GM12878 (cell line): Measurements from ENCODE around the gene PROSER2. TPM values are rescaled to one million over a fixed set of nuclear protein-coding genes. Genes with fewer than 3 reads are reported as not detected.

Experiments used
- ATAC-seq: fragments of 200-7000 bp; cut with Tn5 transposase; 3 replicates; pipeline ENCODE4 v1.9.1; 2020; ENCODE audit warnings: mild to moderate bottlenecking, moderate library complexity
- BruUV-seq: library from RNA; stranded (reverse); fragments of 400-500 nt; replicated peaks from 2 replicates; lab custom pipeline; 2021; lab: Mats Ljungman, UMichigan
- CTCF ChIA-PET: fragments of 300-600 bp; sonication (Branson Sonifier 250); formaldehyde crosslinking; extraction: SDS; loops from one replicate; lab custom pipeline; 2021; ENCODE audit warnings: inconsistent platforms; lab: Yijun Ruan, JAX
- POLR2A ChIA-PET: fragments of 350-600 bp; formaldehyde crosslinking; extraction: SDS; loops from one replicate; lab custom pipeline; 2021; ENCODE audit warnings: inconsistent platforms; lab: Charles Lee
- RAD21 ChIA-PET: fragments of 300-600 bp; sonication (Branson Sonifier 250); formaldehyde crosslinking; loops from one replicate; lab custom pipeline; 2023; ENCODE audit warnings: antibody characterized with exemption; ENCODE audit not compliant: unreplicated experiment; lab: Charles Lee
- SMC1A ChIA-PET: fragments of 300-600 bp; sonication (Branson Sonifier 250); formaldehyde crosslinking; loops from one replicate; lab custom pipeline; 2023; ENCODE audit not compliant: unreplicated experiment, uncharacterized antibody; lab: Charles Lee
- DNase-seq: peaks from one replicate; pipeline ENCODE4 v3.0.0-alpha.2; 2011; ENCODE audit warnings: low read depth, low spot score
- FAIRE-seq: peaks from 3 replicates; lab custom pipeline; 2011; peaks lifted over from hg19 to GRCh38; lab: Jason Lieb, UNC
- H2AFZ ChIP-seq: 2 replicates; pipeline ENCODE4 v1.6.0; 2011; ENCODE audit warnings: low read depth, low read length, control low read depth; ENCODE audit not compliant: control insufficient read depth
- H3K27ac ChIP-seq: 2 replicates; pipeline ENCODE4 v1.5.1; 2011; ENCODE audit warnings: control low read depth; ENCODE audit not compliant: control insufficient read depth, insufficient read depth
- H3K27me3 ChIP-seq, 2 experiments: replicated peaks in 1 of 2; 2 replicates each; pipeline versions ENCODE4 v1.6.0 to v1.6.1; 2011; ENCODE audit warnings: low read length in 1 of 2; ENCODE audit not compliant: control insufficient read depth in 2 of 2, insufficient read depth in 2 of 2
- H3K36me3 ChIP-seq, 2 experiments: 2 replicates each; pipeline ENCODE4 v1.5.1; 2011; ENCODE audit warnings: low read length in 1 of 2; ENCODE audit not compliant: control insufficient read depth in 2 of 2, insufficient read depth in 2 of 2
- H3K4me1 ChIP-seq: 2 replicates; pipeline ENCODE4 v1.6.1; 2011; ENCODE audit warnings: mild to moderate bottlenecking, low read length, moderate library complexity, mixed read lengths; ENCODE audit not compliant: control insufficient read depth, insufficient read depth
- H3K4me2 ChIP-seq: 2 replicates; pipeline ENCODE4 v1.6.0; 2011; ENCODE audit warnings: control low read depth; ENCODE audit not compliant: control insufficient read depth, insufficient read depth
- H3K4me3 ChIP-seq: fragments of 200-600 bp; sonication (generic); 2 replicates; pipeline ENCODE4 v1.5.1; 2016
- H3K79me2 ChIP-seq: 2 replicates; pipeline ENCODE4 v1.6.0; 2011; ENCODE audit warnings: low read length; ENCODE audit not compliant: control insufficient read depth, insufficient read depth
- H3K9ac ChIP-seq: 2 replicates; pipeline ENCODE4 v1.8.0; 2011; ENCODE audit warnings: low read length, control low read depth, mixed read lengths; ENCODE audit not compliant: control insufficient read depth, insufficient read depth
- H3K9me3 ChIP-seq: replicated peaks from 3 replicates; pipeline ENCODE4 v1.5.1; 2011; ENCODE audit warnings: mild to moderate bottlenecking, low read length; ENCODE audit not compliant: control insufficient read depth, insufficient read depth
- H4K20me1 ChIP-seq: 2 replicates; pipeline ENCODE4 v1.6.0; 2011; ENCODE audit not compliant: control insufficient read depth, insufficient read depth
- CBX5 ChIP-seq: sonication (generic); IDR thresholded peaks from 2 replicates; pipeline ENCODE4 v1.6.1; 2016; ENCODE audit warnings: low read depth, moderate library complexity, mild to moderate bottlenecking, inconsistent platforms
- CHD2 ChIP-seq: IDR thresholded peaks from 2 replicates; pipeline ENCODE4 v1.6.1; 2011; ENCODE audit warnings: low read depth, low read length, improper control_type of control experiment, borderline replicate concordance
- ESRRA ChIP-seq: IDR thresholded peaks from 2 replicates; pipeline ENCODE4 v1.6.1; 2012; ENCODE audit warnings: mild to moderate bottlenecking, low read length, improper control_type of control experiment
- FOXM1 ChIP-seq: IDR thresholded peaks from 2 replicates; pipeline ENCODE4 v1.6.1; 2012; ENCODE audit warnings: low read depth, mild to moderate bottlenecking, inconsistent platforms, low read length, moderate library complexity
- GABPA ChIP-seq: IDR thresholded peaks from 2 replicates; pipeline ENCODE4 v1.6.1; 2014; ENCODE audit warnings: antibody characterized with exemption, low read depth, mild to moderate bottlenecking, inconsistent platforms
- KAT2A ChIP-seq: conservative IDR thresholded peaks from 2 replicates; pipeline ENCODE4 v1.6.1; 2011; ENCODE audit warnings: low read depth, low read length; ENCODE audit not compliant: control insufficient read depth
- KLF5 ChIP-seq: fragments of 450-650 bp; IDR thresholded peaks from 2 replicates; pipeline ENCODE4 v1.6.1; 2014; ENCODE audit warnings: mild to moderate bottlenecking; ENCODE audit not compliant: partially characterized antibody
- LARP7 ChIP-seq: fragments of 450-650 bp; IDR thresholded peaks from 2 replicates; pipeline ENCODE4 v1.6.1; 2017; ENCODE audit warnings: mild to moderate bottlenecking
- SIN3A ChIP-seq: IDR thresholded peaks from 2 replicates; pipeline ENCODE4 v1.6.1; 2012; ENCODE audit warnings: low read depth, low read length, improper control_type of control experiment
- SMARCA5 ChIP-seq: fragments of 450-650 bp; IDR thresholded peaks from 2 replicates; pipeline ENCODE4 v1.6.1; 2017; ENCODE audit warnings: mild to moderate bottlenecking
- YY1 ChIP-seq: IDR thresholded peaks from 2 replicates; pipeline ENCODE4 v1.6.1; 2011; ENCODE audit warnings: low read depth, mild to moderate bottlenecking, low read length
- WGBS: methylation state at CpG from one replicate; pipeline ENCODE4 v1.1.6; 2016; ENCODE audit warnings: low lambda C conversion rate; ENCODE audit not compliant: insufficient replicate concordance, insufficient coverage; ENCODE audit errors: missing lambda C conversion rate; 5-methylcytosine and 5-hydroxymethylcytosine counted together
- in situ Hi-C: fragments of 300-500 bp; cut with MboI; formaldehyde crosslinking; loops from 9 replicates; pipeline ENCODE4 v1.14.3; 2018; ENCODE audit warnings: mixed read lengths
- intact Hi-C: fragments of 100-400 bp; cut with micrococcal nuclease; formaldehyde crosslinking; loops from one replicate; pipeline ENCODE4 v1.14.2; 2022; ENCODE audit not compliant: unreplicated experiment
- polyA plus RNA-seq, 11 experiments: library from polyadenylated mRNA; depleted of rRNA in 4 of 11; unstranded in 6 of 11; stranded (reverse) in 5 of 11; fragments of >200 nt; fragmentation: Nextera tagmentation in 4 of 11; fragmentation: Illumina TruSeq in 1 of 11; extraction: Ambion mirVana in 4 of 11; extraction: Trizol in 1 of 11; gene quantifications; 1 replicate in 1 of 11; 2 replicates in 10 of 11; pipeline versions ENCODE4 v1.2.1 to v1.2.3, GENCODE V29; 2011 to 2016; ENCODE audit warnings: inconsistent platforms in 2 of 11, missing spikeins in 2 of 11, low read depth in 1 of 11
- total RNA-seq, 4 experiments: library from RNA; depleted of rRNA in 3 of 4; stranded (reverse); fragments of >200 nt in 3 of 4; fragmentation: Illumina TruSeq in 1 of 4; extraction: Trizol in 1 of 4; gene quantifications; 2 replicates each; pipeline versions ENCODE4 v1.2.1 to v1.2.3, GENCODE V29; 2013 to 2021
- TF ChIP-seq, protein P1 (sequence below): IDR thresholded peaks from 2 replicates; pipeline ENCODE4 v1.6.1; 2011; ENCODE audit warnings: borderline replicate concordance, low read depth, mild to moderate bottlenecking, moderate library complexity, low read length; ENCODE audit not compliant: insufficient read depth, poor library complexity, severe bottlenecking
- TF ChIP-seq, protein P2 (sequence below): fragments of 150-350 bp; IDR thresholded peaks from 2 replicates; pipeline ENCODE4 v1.6.1; 2014; ENCODE audit warnings: mild to moderate bottlenecking, low read depth, low read length

PROSER2 gene
- total and polyA plus RNA-seq, 10 of the 15 experiments (the other 5 are each of a cell fraction or from before 2014, with no cell fraction given), result 0.04 to 0.25 (median 0.07) TPM; not detected in 6

- TF ChIP-seq CBX5 (no peak), KAT2A (no peak), LARP7 (no peak), SMARCA5 (no peak)
- TF ChIP-seq, protein P1, sequence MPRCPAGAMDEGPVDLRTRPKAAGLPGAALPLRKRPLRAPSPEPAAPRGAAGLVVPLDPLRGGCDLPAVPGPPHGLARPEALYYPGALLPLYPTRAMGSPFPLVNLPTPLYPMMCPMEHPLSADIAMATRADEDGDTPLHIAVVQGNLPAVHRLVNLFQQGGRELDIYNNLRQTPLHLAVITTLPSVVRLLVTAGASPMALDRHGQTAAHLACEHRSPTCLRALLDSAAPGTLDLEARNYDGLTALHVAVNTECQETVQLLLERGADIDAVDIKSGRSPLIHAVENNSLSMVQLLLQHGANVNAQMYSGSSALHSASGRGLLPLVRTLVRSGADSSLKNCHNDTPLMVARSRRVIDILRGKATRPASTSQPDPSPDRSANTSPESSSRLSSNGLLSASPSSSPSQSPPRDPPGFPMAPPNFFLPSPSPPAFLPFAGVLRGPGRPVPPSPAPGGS, result no peak
These were observed 23.4 kb downstream of the PROSER2 start (continued) for GRCh38 chr10:11846542-11846941.

DNA sequence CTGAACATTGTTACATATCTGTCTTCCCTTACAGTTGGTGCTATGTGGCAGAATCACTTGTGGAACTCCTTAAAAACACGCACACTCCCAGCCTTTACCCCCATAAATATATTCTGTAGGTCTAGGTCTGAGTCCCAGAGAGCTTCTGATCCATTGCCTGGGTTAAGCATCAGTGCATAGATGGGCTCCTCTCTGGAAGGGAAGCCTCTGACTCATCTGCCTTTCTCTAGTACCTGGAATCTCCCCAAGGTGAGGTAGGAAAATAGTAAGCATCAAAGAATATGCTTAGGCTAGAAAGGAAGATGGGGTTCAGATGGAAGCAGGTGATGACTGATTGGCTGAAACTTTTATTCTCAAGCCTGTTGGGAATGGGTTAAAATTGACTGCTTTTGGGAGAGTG lies 26.1 kb downstream of the PROSER2 start:
- BruUV-seq, result no TSS peak
- CTCF ChIA-PET, result interaction anchor here (1.2 kb wide), 1 partner anchor 9 kb away, joined by 3 read pairs; no protein-coding TSS in a partner anchor
- no peak for FAIRE-seq

More for the DNA sequence above, 26.1 kb downstream of the PROSER2 start:
- Histone ChIP-seq H3K79me2 (no peaks in the 10 kb centered on the region), H3K4me2 (no peak overlapping the region), H3K9ac (no peak overlapping the region), H2AFZ (no peak overlapping the region), H3K27me3 (no peaks in the 10 kb centered on the region; a peak in 1 of 4 replicates), H3K36me3 (no peaks in the 10 kb centered on the region), H3K4me3 (no peak overlapping the region), H3K4me1 (no peaks in the 10 kb centered on the region), H3K9me3 (no peaks in the 10 kb centered on the region), H4K20me1 (no peaks in the 10 kb centered on the region), H3K27ac (no peak overlapping the region)
- SMC1A ChIA-PET, result no interaction called here
- 68% methylated on average over 1 of the region's 1 CpG for WGBS
- TF ChIP-seq YY1, result no peak
- no peak for TF ChIP-seq SIN3A
- TF ChIP-seq GABPA, result no peak
- no peak for TF ChIP-seq CHD2
- TF ChIP-seq ESRRA, result no peak
- no peak for TF ChIP-seq LARP7
- no peak for TF ChIP-seq KLF5
- TF ChIP-seq, protein P2, sequence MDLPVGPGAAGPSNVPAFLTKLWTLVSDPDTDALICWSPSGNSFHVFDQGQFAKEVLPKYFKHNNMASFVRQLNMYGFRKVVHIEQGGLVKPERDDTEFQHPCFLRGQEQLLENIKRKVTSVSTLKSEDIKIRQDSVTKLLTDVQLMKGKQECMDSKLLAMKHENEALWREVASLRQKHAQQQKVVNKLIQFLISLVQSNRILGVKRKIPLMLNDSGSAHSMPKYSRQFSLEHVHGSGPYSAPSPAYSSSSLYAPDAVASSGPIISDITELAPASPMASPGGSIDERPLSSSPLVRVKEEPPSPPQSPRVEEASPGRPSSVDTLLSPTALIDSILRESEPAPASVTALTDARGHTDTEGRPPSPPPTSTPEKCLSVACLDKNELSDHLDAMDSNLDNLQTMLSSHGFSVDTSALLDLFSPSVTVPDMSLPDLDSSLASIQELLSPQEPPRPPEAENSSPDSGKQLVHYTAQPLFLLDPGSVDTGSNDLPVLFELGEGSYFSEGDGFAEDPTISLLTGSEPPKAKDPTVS, result no peak
- TF ChIP-seq FOXM1, result no peak
- POLR2A ChIA-PET, result no interaction called here
- ATAC-seq (no peak), DNase-seq (no peak)
- RAD21 ChIA-PET, result no interaction called here
- intact Hi-C loops (no loop called here), in situ Hi-C loops (no loop called here)
